Kidney glomerular epithelial cell (primary cell): ENCODE data around the gene NDFIP1.
"Not testable (repeated sequence)": the region's sequence is repeated elsewhere in the genome, so short reads cannot be mapped to it uniquely, and the experiment has no call there.

Experiments used
- DNase-seq: peaks from one replicate; lab custom pipeline; 2025; lab: John Stamatoyannopoulos, UW

NDFIP1 gene, protein sequence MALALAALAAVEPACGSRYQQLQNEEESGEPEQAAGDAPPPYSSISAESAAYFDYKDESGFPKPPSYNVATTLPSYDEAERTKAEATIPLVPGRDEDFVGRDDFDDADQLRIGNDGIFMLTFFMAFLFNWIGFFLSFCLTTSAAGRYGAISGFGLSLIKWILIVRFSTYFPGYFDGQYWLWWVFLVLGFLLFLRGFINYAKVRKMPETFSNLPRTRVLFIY

GRCh38 chr5:142108432-142109330 lies at the start of gene NDFIP1:
TSS of gene NDFIP1 (plus strand) at chr5:142108779. CDS start at chr5:142108975, 196 bp downstream.
- DNase-seq: peak; percentile 67

GRCh38 chr5:142059304-142059940 lies 49.2 kb upstream of the NDFIP1 start:
- DNase-seq: no peak

DNA sequence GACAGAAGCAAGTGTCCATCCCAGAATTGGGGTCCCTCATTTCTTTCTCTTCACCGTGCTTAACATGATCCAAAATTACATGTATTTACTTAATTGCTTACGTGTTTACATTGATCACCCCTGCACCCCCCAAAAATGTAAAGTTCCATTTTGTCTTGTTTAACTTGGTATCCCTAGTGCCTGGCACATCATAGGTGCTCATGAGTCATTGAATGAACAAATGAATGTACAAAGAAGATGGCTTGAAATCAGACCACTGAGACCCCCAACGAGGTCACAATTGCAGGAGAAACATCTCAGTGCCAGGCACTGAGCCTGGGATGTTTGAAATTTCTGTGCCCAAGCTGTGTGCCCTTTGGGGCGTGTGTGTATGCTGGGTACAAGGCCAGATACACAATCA lies 45.2 kb upstream of the NDFIP1 start:
- no peak for DNase-seq

GRCh38 chr5:142063878-142064331 lies 44.7 kb upstream of the NDFIP1 start:
- no peak for DNase-seq

GRCh38 chr5:142065273-142065672 lies 43.3 kb upstream of the NDFIP1 start:
- DNase-seq: no peak

- DNase-seq: no peak
Measured at GRCh38 chr5:142069606-142070399, 38.8 kb upstream of the NDFIP1 start.

DNA sequence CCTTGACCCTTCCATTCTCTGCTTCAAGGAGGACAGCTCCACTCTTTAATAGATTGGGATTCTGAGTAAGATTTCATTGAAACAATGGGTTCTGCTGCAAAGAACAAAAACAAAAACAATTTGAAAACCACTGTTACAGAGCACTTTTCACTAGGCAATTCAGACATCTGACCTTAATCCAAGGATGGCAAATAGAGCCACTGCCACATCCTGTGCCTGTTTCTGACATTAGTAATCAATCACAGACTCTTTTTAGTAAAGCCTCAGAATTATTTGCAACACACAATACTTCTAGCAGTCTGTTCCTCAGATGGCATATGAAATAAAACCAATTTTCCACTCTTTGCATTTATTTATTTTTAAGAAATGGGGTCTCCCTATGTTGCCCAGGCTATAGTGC lies 37.8 kb upstream of the NDFIP1 start:
- DNase-seq: no peak

GRCh38 chr5:142072488-142072887 lies 36.1 kb upstream of the NDFIP1 start:
- DNase-seq: no peak

- no peak for DNase-seq
Measured at GRCh38 chr5:142073362-142073988, 35.1 kb upstream of the NDFIP1 start.

DNA sequence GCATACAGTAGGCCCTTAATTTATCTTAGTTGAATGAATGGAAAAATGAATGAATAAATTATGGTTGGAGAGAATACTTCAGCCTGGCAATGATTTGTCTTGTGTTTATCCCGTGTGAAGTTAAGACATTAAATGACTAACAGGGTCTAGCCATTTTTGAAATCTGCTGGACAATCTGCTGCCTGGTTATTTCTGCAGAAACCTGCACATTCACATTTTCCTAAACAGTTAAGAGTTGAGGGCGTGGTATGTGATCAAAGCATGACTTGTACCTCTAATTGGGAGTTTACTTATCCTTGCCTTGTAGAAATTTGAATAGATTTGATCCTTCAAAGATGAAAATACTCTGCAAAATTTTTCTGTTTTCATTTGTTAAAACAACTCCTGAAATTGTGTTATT lies 34.6 kb upstream of the NDFIP1 start:
- no peak for DNase-seq

DNA sequence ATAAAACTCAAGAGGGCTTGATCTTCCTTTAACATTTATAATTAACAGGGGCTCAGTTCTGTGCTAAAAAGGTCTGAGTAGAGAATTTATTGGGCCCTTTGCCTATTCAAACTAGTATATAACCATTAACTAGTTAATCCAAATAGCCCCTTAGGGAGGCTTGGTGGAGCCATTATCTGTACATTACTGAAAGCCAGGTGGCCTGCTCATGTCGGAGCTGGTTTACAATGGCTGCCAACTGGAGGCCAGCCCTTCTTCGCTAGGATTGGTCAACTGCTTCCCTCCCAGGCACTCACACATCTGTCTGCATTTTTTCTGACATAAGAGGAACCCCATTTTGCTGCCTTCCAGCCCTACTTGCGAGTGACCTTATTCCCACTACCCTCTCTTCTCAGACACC lies 30.4 kb upstream of the NDFIP1 start:
- DNase-seq: no peak

DNA sequence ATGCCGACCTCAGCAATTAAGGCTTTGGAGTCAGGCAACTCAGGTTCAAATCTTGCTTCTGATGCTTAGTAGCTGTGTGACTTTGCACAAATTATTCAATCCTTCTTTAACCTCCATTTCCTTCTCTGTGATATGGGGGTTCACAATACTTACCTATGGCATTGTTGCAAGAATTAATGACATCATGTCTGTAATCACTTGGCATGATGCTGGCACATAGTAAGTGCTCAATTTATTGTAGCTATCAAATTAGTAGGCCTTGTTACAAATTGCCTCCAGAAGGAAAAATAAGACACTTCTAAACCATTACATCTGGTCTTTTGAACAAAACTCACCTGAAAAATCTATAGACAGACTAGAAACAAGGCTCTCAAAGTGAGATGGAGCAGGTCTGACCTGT lies 29.9 kb upstream of the NDFIP1 start:
- DNase-seq: no peak

DNA sequence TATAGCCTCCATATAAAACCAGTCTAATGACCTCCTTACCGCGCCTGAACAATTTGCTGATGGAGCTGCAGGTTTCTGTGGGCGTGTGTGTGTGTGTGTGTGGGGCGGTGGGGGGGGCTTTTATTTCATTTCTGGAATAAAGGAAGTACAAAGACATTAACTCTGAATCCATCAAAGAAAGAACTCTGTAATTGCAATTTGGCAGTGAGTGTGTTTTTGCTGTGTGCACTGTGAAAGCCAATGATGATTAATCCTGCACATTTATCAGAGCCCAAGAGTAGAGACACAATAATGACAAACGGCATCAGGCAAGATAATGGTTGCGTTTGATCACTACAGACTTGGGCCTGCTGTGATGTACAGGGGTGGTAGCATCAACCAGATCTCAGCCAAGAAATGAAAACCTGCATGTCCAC lies 29.3 kb upstream of the NDFIP1 start:
- no peak for DNase-seq

GRCh38 chr5:142080248-142080647 lies 28.3 kb upstream of the NDFIP1 start:
- DNase-seq: no peak

GRCh38 chr5:142082182-142082781 lies 26.3 kb upstream of the NDFIP1 start:
- DNase-seq: no peak

DNA sequence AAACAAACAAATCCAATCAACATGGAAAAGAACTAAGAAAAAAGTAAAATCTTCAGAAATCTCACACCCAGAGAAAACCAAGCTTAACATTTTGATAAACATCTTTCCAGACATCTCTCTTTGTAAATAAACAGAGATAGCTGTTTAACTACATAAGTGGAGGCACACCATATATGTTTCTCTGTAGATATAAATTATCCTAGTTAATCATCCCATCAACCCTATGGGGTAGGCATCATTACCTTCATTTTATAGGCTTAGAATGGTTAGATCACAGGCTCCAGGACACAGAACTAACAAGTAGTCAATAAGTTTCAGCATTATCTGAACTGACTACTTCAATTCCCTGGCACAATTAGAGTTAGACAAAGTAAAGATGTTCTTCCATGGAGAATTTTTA lies 22.4 kb upstream of the NDFIP1 start:
- no peak for DNase-seq

DNA sequence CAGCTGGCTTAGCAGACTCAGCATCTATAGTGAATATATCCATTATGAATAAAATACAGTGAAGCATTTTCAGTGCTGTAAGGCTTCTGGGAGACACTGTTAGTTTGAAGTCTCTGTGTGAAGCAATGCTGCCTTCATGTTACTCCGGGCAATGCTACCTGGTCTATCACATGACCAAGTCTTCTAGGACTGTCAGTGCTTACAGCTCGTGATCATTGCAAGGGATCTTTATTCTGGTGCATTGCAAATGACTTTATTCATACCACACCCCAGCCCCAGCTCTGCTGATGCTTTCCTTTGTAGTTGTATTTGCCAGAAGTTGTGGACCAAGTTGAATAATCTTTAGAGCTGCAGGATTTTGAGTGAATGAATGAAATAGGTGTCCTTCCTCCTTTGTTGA lies 21.9 kb upstream of the NDFIP1 start:
- no peak for DNase-seq

DNA sequence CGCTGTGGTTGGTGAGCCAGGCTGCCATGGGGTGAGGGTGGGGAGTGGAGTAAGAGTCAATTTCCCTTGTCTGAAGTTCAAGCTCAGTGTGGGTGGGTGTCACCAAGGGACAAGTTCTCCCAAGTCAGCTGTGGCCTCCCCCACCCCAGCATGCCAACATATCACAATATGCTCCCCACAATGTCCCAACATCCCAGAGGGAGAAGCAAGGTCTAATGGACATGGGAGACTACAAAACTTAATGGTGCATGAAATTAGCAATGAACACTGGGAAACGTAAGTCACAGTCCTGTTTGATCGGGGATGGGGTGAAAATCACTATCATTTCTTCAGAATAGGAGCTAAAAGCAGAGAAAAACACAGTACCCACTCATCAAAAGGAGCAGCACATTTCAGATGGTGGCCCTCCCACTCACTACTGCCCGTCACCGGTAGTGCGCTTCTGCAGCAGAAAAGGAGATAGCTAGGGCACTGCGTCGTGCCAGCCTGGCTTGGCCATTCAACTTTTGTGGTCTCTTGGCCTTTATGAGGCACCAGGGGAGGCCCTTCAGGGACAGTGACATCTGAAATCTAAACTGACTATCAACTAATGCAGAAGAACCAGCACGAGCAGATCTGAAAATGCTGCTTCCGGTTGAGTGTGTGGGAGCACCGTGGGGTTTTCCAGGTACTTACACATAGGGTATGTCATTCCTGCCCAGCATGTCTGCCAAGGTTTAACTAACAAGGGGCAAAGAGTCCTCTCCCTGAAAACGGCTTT lies 20.5 kb upstream of the NDFIP1 start:
- DNase-seq: no peak

- DNase-seq: not testable (repeated sequence)
Measured at GRCh38 chr5:142088855-142089479, 19.6 kb upstream of the NDFIP1 start.

DNA sequence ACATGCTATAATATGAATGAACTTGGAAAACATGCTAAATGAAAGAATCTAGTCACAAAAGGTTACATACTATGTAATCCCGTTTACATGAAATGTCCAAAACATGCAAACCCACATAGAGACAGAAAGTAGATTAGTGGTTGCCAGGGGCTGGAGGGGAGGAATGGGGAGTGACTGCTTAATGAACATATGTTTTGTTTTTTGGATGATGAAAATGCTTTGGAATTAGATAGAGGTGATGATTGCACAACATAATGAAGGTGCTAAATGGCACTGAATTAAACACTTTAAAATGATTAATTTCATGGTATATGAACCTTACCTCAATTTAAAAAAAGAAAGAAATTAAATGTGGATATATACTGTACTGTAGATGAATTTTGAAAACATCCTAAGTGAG lies 17.6 kb upstream of the NDFIP1 start:
- no peak for DNase-seq
